Colonic mucosa (tissue), 4 donors: ENCODE data around the gene AURKA. TPM values are rescaled to one million over a fixed set of nuclear protein-coding genes. Genes with fewer than 3 reads are reported as not detected.

Source experiments
- DNase-seq: peaks from one replicate; pipeline ENCODE4 v3.0.0-alpha.2; 2020
- H3K27ac ChIP-seq: fragments of 200-600 bp; one replicate; pipeline ENCODE4 v1.8.0; 2021
- H3K27me3 ChIP-seq: fragments of 200-600 bp; one replicate; pipeline ENCODE4 v1.8.0; 2021
- H3K36me3 ChIP-seq: fragments of 200-600 bp; one replicate; pipeline ENCODE4 v1.8.0; 2021
- H3K4me1 ChIP-seq: fragments of 200-600 bp; one replicate; pipeline ENCODE4 v1.8.0; 2021; ENCODE audit warnings: mild to moderate bottlenecking
- H3K4me3 ChIP-seq: fragments of 200-600 bp; one replicate; pipeline ENCODE4 v1.8.0; 2021
- H3K9ac ChIP-seq, 2 donors: one replicate each; pipeline ENCODE4 v1.7.0; 2013; ENCODE audit warnings: control low read depth in 2 of 2, low read depth in 2 of 2, low read length in 2 of 2
- H3K9me3 ChIP-seq: fragments of 200-600 bp; one replicate; pipeline ENCODE4 v1.8.0; 2021
- CTCF ChIP-seq: fragments of 200-600 bp; IDR thresholded peaks from one replicate; pipeline ENCODE4 v1.8.0; 2022; ENCODE audit warnings: antibody characterized with exemption, mild to moderate bottlenecking
- intact Hi-C: fragments of 100-400 bp; cut with DNase I; formaldehyde crosslinking; loops from one replicate; pipeline ENCODE4 v1.14.1; 2022
- total RNA-seq, 2 donors: library from RNA; stranded (reverse); fragmentation: NEBNext Ultra II Directional in 1 of 2; extraction: Animal tissue kit (Norgen Biotek cat#: 25700) in 1 of 2; gene quantifications; one replicate each; pipeline ENCODE4 v1.2.1, GENCODE V29; 2021
- donor health status: healthy.
- donor health status: DM: no; HTN: no; CAD: no.
- donor health status: DM: no; HTN: no; CAD: no.

AURKA gene
- total RNA-seq, 2 donors from 2014 or later, result 25.6 to 62.4 TPM

- no peaks in the 10 kb centered on the region for H3K36me3 ChIP-seq
- intact Hi-C loops, result no loop called here
- H3K9ac ChIP-seq, result no peak overlapping the region
- no peaks in the 10 kb centered on the region for H3K27me3 ChIP-seq
- no peak overlapping the region for H3K4me3 ChIP-seq
- TF ChIP-seq CTCF, result no peak
- no peaks in the 10 kb centered on the region for H3K4me1 ChIP-seq
- no peak for DNase-seq
- H3K9me3 ChIP-seq, result no peaks in the 10 kb centered on the region
- no peak overlapping the region for H3K27ac ChIP-seq
Measured at GRCh38 chr20:56328861-56329260, 63.2 kb downstream of the AURKA start.

DNA sequence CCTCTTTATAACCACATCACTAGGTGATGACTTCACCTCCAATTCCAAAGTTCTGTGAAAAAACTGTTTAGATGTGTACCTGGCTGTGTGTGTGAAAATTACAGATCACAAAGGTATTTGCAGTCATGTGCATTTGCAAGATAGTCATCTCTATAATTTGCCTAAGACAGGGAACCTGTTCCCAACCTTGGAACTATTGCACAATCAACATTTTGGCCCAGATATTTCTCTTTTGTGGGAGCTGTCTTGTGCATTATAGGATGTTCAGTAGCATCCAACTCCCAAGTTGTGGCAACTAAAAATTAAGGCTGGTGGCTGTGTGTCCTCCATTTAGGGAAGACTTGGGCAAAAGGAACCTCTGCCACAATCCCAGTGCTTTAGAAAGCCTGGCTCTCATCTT is 67.2 kb downstream of the AURKA start:
- no peaks in the 10 kb centered on the region for H3K9me3 ChIP-seq
- no peak overlapping the region for H3K4me3 ChIP-seq
- H3K4me1 ChIP-seq, result no peaks in the 10 kb centered on the region
- H3K9ac ChIP-seq, result no peak overlapping the region
- TF ChIP-seq CTCF, result no peak
- DNase-seq, result no peak
- intact Hi-C loops, result no loop called here
- H3K36me3 ChIP-seq, result no peaks in the 10 kb centered on the region
- no peak overlapping the region for H3K27ac ChIP-seq
- H3K27me3 ChIP-seq, result no peaks in the 10 kb centered on the region

DNA sequence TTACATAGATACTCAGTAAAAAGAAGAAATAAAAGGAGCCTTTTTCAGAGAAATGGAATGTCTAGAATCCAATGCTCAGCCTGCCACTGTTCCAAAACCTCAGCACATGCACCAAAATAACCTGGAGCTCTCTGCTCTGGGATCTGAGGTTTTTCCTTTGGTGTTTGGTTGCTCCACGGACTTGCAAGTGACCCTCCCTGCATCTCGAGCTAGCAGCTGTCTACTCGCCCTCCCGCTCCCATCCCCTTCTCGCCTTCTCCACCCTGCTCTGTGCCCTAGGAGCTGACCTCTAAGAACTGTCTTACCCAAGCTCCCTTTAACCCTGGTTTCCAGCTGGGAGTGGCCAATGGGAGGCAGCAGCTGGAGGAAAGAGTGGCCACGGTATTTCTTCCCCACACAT is 68.4 kb downstream of the AURKA start:
- no peak overlapping the region for H3K4me3 ChIP-seq
- intact Hi-C loops, result no loop called here
- H3K27me3 ChIP-seq, result no peaks in the 10 kb centered on the region
- TF ChIP-seq CTCF, result no peak
- H3K27ac ChIP-seq, result no peak overlapping the region
- no peak for DNase-seq
- H3K9ac ChIP-seq, result no peak overlapping the region
- H3K4me1 ChIP-seq, result no peaks in the 10 kb centered on the region
- H3K36me3 ChIP-seq, result no peaks in the 10 kb centered on the region
- no peaks in the 10 kb centered on the region for H3K9me3 ChIP-seq

DNA sequence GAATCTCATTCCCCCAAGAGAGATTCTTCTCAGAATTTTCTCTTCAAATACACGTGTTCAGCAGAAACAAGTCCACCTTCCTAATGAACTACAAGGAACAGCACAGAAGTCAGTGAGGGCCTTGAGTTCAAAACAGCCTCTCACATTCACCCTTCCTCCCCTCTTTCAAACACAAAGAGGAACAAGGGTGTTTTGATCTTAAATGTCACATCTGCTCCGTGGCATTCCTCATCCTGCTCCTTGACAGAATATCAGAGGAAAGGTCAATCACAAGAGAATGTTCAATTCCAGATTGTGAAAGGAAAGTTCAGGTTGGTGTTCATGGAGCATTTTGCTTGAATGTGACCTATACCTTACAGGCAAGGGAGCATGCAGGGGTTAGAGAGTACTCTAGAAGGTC is 68.8 kb downstream of the AURKA start:
- H3K27ac ChIP-seq, result no peak overlapping the region
- H3K4me1 ChIP-seq, result no peaks in the 10 kb centered on the region
- no peak overlapping the region for H3K4me3 ChIP-seq
- no peak for TF ChIP-seq CTCF
- no peaks in the 10 kb centered on the region for H3K9me3 ChIP-seq
- no peaks in the 10 kb centered on the region for H3K36me3 ChIP-seq
- no peak for DNase-seq
- intact Hi-C loops, result no loop called here
- no peaks in the 10 kb centered on the region for H3K27me3 ChIP-seq
- H3K9ac ChIP-seq, result no peak overlapping the region

GRCh38 chr20:56322681-56323080 is 69.3 kb downstream of the AURKA start:
- H3K4me1 ChIP-seq, result no peaks in the 10 kb centered on the region
- no peak for TF ChIP-seq CTCF
- H3K9ac ChIP-seq, result no peak overlapping the region
- H3K4me3 ChIP-seq, result no peak overlapping the region
- no peaks in the 10 kb centered on the region for H3K27me3 ChIP-seq
- no peaks in the 10 kb centered on the region for H3K36me3 ChIP-seq
- H3K27ac ChIP-seq, result no peak overlapping the region
- DNase-seq, result no peak
- intact Hi-C loops, result no loop called here
- H3K9me3 ChIP-seq, result no peaks in the 10 kb centered on the region

Other genes with a start within 250 kb of the AURKA start
- gene MC3R, start 143.5 kb downstream of the AURKA start, total RNA-seq, result not detected
- gene FAM210B, start 33.2 kb downstream of the AURKA start, total RNA-seq, result 10 to 100 TPM; 18.2 to 35.2 TPM
- gene CSTF1, start 430 bp upstream of the AURKA start, total RNA-seq, result 10 to 100 TPM; 24.2 to 32.0 TPM
- under 1 TPM; 0.17 to 0.98 TPM for gene CASS4, start 20.0 kb upstream of the AURKA start, total RNA-seq
- gene RTF2, start 76.4 kb upstream of the AURKA start, total RNA-seq, result 10 to 100 TPM; 67.3 to 80.8 TPM
- under 1 TPM in 1 of 2 donors, not detected in 1; 0.35 TPM for gene FAM209A, start 132.5 kb upstream of the AURKA start, total RNA-seq
- under 1 TPM in 1 of 2 donors, not detected in 1; 0.37 TPM for gene FAM209B, start 141.0 kb upstream of the AURKA start, total RNA-seq
- gene TFAP2C, start 237.1 kb upstream of the AURKA start, total RNA-seq, result 1 to 10 TPM in 1 of 2 donors, under 1 TPM in 1; 0.57 to 1.3 TPM